B cell (primary cell): ENCODE measurements around the gene GMPPA. TPM values are rescaled to one million over a fixed set of nuclear protein-coding genes. Genes with fewer than 3 reads are reported as not detected.

Experiments used
- ATAC-seq: fragments of 200-7000 bp; cut with Tn5 transposase; one replicate; pipeline ENCODE4 v1.10.0; 2021; ENCODE audit warnings: low read depth, mild to moderate bottlenecking, moderate number of reproducible peaks, moderate library complexity
- CTCF ChIA-PET: fragments of 350-600 bp; sonication (Branson Sonifier 250); formaldehyde crosslinking; loops from one replicate; lab custom pipeline; 2021; ENCODE audit warnings: antibody characterized with exemption, inconsistent platforms; lab: Charles Lee
- POLR2A ChIA-PET: fragments of 350-600 bp; sonication (Branson Sonifier 250); formaldehyde crosslinking; loops from one replicate; lab custom pipeline; 2021; ENCODE audit warnings: antibody characterized with exemption; lab: Charles Lee
- DNase-seq: peaks from one replicate; pipeline ENCODE4 v3.0.0; 2013
- H2AFZ ChIP-seq: 2 replicates; pipeline ENCODE4 v1.6.1; 2012; ENCODE audit warnings: mild to moderate bottlenecking, low read depth, low read length; ENCODE audit not compliant: insufficient read depth, poor library complexity, severe bottlenecking
- H3K27ac ChIP-seq, 2 donors: 1 replicate in 1 of 2; 2 replicates in 1 of 2; pipeline ENCODE4 v1.5.1; 2012 to 2013; ENCODE audit warnings: low read length in 2 of 2, mild to moderate bottlenecking in 2 of 2, moderate library complexity in 1 of 2
- H3K27me3 ChIP-seq, 4 experiments: fragments of 200-600 bp in 1 of 4; sonication (generic) in 1 of 4; replicated peaks in 1 of 4; 1 replicate in 2 of 4; 2 replicates in 2 of 4; pipeline versions ENCODE4 v1.6.1 to v1.7.0; 2013 to 2016; ENCODE audit warnings: low read length in 3 of 4, mild to moderate bottlenecking in 2 of 4, mixed read lengths in 1 of 4, moderate library complexity in 1 of 4; ENCODE audit not compliant: insufficient read depth in 4 of 4, control insufficient read depth in 3 of 4; ENCODE audit errors: control extremely low read depth in 1 of 4
- H3K36me3 ChIP-seq, 2 experiments: replicated peaks in 1 of 2; 1 replicate in 1 of 2; 2 replicates in 1 of 2; pipeline versions ENCODE4 v1.6.1 to v1.7.1; 2013; ENCODE audit warnings: low read length in 1 of 2; ENCODE audit not compliant: insufficient read depth in 2 of 2, control insufficient read depth in 1 of 2; ENCODE audit errors: control extremely low read depth in 1 of 2, extremely low read depth in 1 of 2
- H3K4me1 ChIP-seq, 2 donors: fragments of 200-600 bp in 1 of 2; sonication (generic) in 1 of 2; 1 replicate in 1 of 2; 2 replicates in 1 of 2; pipeline versions ENCODE4 v1.5.1 to v1.6.1; 2013 to 2017; ENCODE audit warnings: low read length in 2 of 2; ENCODE audit not compliant: control insufficient read depth in 2 of 2, insufficient read depth in 2 of 2
- H3K4me2 ChIP-seq: replicated peaks from 2 replicates; pipeline ENCODE3; 2012; ENCODE audit warnings: mild to moderate bottlenecking, low read depth, low read length; ENCODE audit not compliant: poor library complexity, severe bottlenecking
- H3K4me3 ChIP-seq, 5 experiments: fragments of 200-600 bp in 1 of 5; sonication (generic) in 1 of 5; 1 replicate in 3 of 5; 2 replicates in 2 of 5; pipeline versions ENCODE4 v1.5.1 to v1.7.0; 2011 to 2016; ENCODE audit warnings: low read length in 4 of 5, mild to moderate bottlenecking in 4 of 5, low read depth in 2 of 5, control low read depth in 1 of 5, moderate library complexity in 1 of 5; ENCODE audit not compliant: insufficient read depth in 1 of 5; ENCODE audit errors: control extremely low read depth in 1 of 5, extremely low read depth in 1 of 5
- H3K79me2 ChIP-seq: fragments of 200-600 bp; sonication (generic); one replicate; pipeline ENCODE4 v1.6.0; 2016; ENCODE audit warnings: low read length; ENCODE audit not compliant: control insufficient read depth, insufficient read depth
- H3K9ac ChIP-seq: fragments of 200-600 bp; sonication (generic); 2 replicates; pipeline ENCODE4 v1.6.1; 2017; ENCODE audit warnings: mild to moderate bottlenecking, low read length, moderate library complexity
- H3K9me3 ChIP-seq, 3 donors: one replicate each; pipeline versions ENCODE4 v1.6.1 to v1.7.1; 2013; ENCODE audit warnings: low read length in 2 of 3; ENCODE audit not compliant: control insufficient read depth in 2 of 3, insufficient read depth in 1 of 3; ENCODE audit errors: control extremely low read depth in 1 of 3
- H4K20me1 ChIP-seq: 2 replicates; pipeline ENCODE4 v1.6.0; 2012; ENCODE audit warnings: mild to moderate bottlenecking, low read length; ENCODE audit not compliant: insufficient read depth, control insufficient read depth, poor library complexity, severe bottlenecking
- H3K27ac Mint-ChIP-seq: one replicate; pipeline ENCODE4 v1.8.0; 2021; ENCODE audit warnings: mixed read lengths
- H3K27me3 Mint-ChIP-seq: one replicate; pipeline ENCODE4 v1.8.0; 2021; ENCODE audit warnings: mixed read lengths
- H3K4me1 Mint-ChIP-seq: one replicate; pipeline ENCODE4 v1.8.0; 2021; ENCODE audit warnings: mixed read lengths
- H3K4me3 Mint-ChIP-seq: one replicate; pipeline ENCODE4 v1.8.0; 2021; ENCODE audit warnings: mixed read lengths
- H3K9me3 Mint-ChIP-seq: one replicate; pipeline ENCODE4 v1.8.0; 2022; ENCODE audit warnings: mixed read lengths; ENCODE audit not compliant: insufficient read depth
- EZH2 ChIP-seq: IDR thresholded peaks from 2 replicates; pipeline ENCODE4 v1.6.1; 2012; ENCODE audit warnings: borderline replicate concordance, low read depth, mild to moderate bottlenecking, moderate library complexity, low read length; ENCODE audit not compliant: insufficient read depth, poor library complexity, severe bottlenecking
- WGBS: methylation state at CpG from one replicate; pipeline ENCODE4 v1.1.5; 2013; ENCODE audit warnings: missing lambda C conversion rate; ENCODE audit not compliant: insufficient coverage; 5-methylcytosine and 5-hydroxymethylcytosine counted together
- intact Hi-C: fragments of 100-400 bp; cut with micrococcal nuclease; formaldehyde crosslinking; loops from one replicate; pipeline ENCODE4 v1.10.0; 2022
- polyA plus RNA-seq: library from polyadenylated mRNA; depleted of rRNA; stranded (reverse); fragments of >200 nt; gene quantifications from 2 replicates; pipeline ENCODE4 v1.2.3, GENCODE V29; 2012
- total RNA-seq, 2 donors: library from RNA; stranded (reverse); fragments of 120-200 nt in 1 of 2; gene quantifications; 1 replicate in 1 of 2; 2 replicates in 1 of 2; pipeline versions ENCODE4 v1.2.3 to v1.2.4, GENCODE V29; 2013 to 2022
- TF ChIP-seq, protein P1 (sequence below): fragments of 200-600 bp; IDR thresholded peaks from one replicate; pipeline ENCODE4 v1.8.0; 2022; ENCODE audit warnings: antibody characterized with exemption, mild to moderate bottlenecking

The GMPPA gene
- total and polyA plus RNA-seq, 2 donors (not counting 1 experiment from before 2014, with no cell fraction given), result 27.8 to 67.9 TPM

DNA sequence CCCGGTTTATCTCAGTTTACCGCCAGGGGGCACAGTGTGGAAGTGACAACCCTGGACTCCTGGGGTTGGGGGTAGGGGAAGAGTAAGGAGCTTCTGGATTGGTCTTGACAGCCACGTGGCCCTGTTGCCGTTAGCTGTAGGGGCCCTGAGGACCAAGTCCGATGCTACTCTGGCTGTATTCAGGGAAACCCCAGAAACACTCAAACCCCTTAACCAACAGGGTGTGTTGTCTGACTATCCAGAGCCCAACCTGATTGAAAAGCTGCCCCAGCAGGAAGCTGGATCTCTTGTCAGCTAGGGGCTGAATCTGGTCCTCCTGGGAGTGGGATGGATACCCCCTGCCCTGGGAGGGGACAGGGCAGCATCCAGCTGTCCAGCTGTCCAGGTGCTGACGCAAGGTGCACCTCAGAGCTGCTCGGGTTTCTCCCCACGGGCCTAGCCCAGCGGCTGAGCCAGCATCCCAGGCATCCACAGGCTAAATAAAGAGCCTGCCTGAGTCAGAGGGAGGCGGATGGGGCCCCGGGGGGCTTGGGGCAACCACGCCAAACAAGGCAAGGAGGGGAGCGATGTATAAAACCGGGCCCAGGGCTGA, 3.1 kb upstream of the GMPPA start:
- WGBS, result 35% methylated on average over 11 of the region's 14 CpGs
- H3K4me2 ChIP-seq, result no peak overlapping the region
- POLR2A ChIA-PET, result interaction anchor here (0.6 kb wide), 1 partner anchor 688 kb away, joined by 4 read pairs; no protein-coding TSS in a partner anchor

More for the DNA sequence above, 3.1 kb upstream of the GMPPA start:
- DNase-seq (peak; percentile 66), ATAC-seq (no peak)
- Histone ChIP-seq H3K9ac (no peak overlapping the region), H2AFZ (no peak overlapping the region), H3K4me1 (peaks cover 38% of the 10 kb centered on the region in 2 donors), H3K79me2 (peaks cover 19% of the 10 kb centered on the region), H3K9me3 (peaks cover 0 to 21% (median 0%) of the 10 kb centered on the region in 3 donors), H3K27me3 (peaks cover 0 to 67% (median 32%) of the 10 kb centered on the region in 4 experiments), H3K4me3 (no peak overlapping the region), H4K20me1 (no peaks in the 10 kb centered on the region), H3K36me3 (no peaks in the 10 kb centered on the region), H3K27ac (no peak overlapping the region)
- Mint-ChIP-seq H3K9me3 (no peaks in the 10 kb centered on the region), H3K27me3 (peaks cover 51% of the 10 kb centered on the region), H3K4me1 (peaks cover 32% of the 10 kb centered on the region), H3K4me3 (no peak overlapping the region), H3K27ac (no peak overlapping the region)
- intact Hi-C loops, result loop anchor here (1.0 to 5.0 kb wide), 4 partner anchors 35 to 1223 kb away; partner anchors contain the start of genes AAMP, CNPPD1, DNAJB2 and PNKD
- CTCF ChIA-PET, result interaction anchor here (0.8 to 10.4 kb wide), 14 partner anchors 8 to 147 kb away, joined by 3 to 123 read pairs (median 4); no protein-coding TSS in a partner anchor
- TF ChIP-seq EZH2, result no peak
- TF ChIP-seq, protein P1, sequence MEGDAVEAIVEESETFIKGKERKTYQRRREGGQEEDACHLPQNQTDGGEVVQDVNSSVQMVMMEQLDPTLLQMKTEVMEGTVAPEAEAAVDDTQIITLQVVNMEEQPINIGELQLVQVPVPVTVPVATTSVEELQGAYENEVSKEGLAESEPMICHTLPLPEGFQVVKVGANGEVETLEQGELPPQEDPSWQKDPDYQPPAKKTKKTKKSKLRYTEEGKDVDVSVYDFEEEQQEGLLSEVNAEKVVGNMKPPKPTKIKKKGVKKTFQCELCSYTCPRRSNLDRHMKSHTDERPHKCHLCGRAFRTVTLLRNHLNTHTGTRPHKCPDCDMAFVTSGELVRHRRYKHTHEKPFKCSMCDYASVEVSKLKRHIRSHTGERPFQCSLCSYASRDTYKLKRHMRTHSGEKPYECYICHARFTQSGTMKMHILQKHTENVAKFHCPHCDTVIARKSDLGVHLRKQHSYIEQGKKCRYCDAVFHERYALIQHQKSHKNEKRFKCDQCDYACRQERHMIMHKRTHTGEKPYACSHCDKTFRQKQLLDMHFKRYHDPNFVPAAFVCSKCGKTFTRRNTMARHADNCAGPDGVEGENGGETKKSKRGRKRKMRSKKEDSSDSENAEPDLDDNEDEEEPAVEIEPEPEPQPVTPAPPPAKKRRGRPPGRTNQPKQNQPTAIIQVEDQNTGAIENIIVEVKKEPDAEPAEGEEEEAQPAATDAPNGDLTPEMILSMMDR, result peak; percentile 60
